Esophagus squamous epithelium (tissue), 5 donors: Measurements from ENCODE around the gene TOMM40L. TPM values are rescaled to one million over a fixed set of nuclear protein-coding genes. Genes with fewer than 3 reads are reported as not detected.
A peak's percentile ranks its signal among the peaks of the same experiment; 100 is the strongest.

Experiments
- DNase-seq: peaks from one replicate; lab custom pipeline; 2025; lab: John Stamatoyannopoulos, UW
- H3K27ac ChIP-seq, 4 donors: fragments of 200-600 bp; sonication (generic); one replicate each; pipeline ENCODE4 v1.5.1; 2016 to 2019; ENCODE audit warnings: mild to moderate bottlenecking in 1 of 4
- H3K27me3 ChIP-seq, 4 donors: fragments of 200-600 bp; sonication (generic); 1 replicate in 3 of 4; 2 replicates in 1 of 4; pipeline versions ENCODE4 v1.5.1 to v1.6.0; 2017 to 2021; ENCODE audit warnings: antibody characterized with exemption in 1 of 4
- H3K36me3 ChIP-seq, 3 donors: fragments of 200-600 bp; sonication (generic); one replicate each; pipeline ENCODE4 v1.5.1; 2016 to 2019
- H3K4me1 ChIP-seq, 3 donors: fragments of 200-600 bp; sonication (generic); one replicate each; pipeline ENCODE4 v1.5.1; 2017 to 2019
- H3K4me3 ChIP-seq, 4 donors: fragments of 200-600 bp; sonication (generic); 1 replicate in 3 of 4; 2 replicates in 1 of 4; pipeline ENCODE4 v1.5.1; 2016 to 2019; ENCODE audit warnings: mild to moderate bottlenecking in 2 of 4, moderate library complexity in 1 of 4
- H3K9me3 ChIP-seq, 3 donors: fragments of 200-600 bp; sonication (generic); one replicate each; pipeline ENCODE4 v1.5.1; 2016 to 2019
- CTCF ChIP-seq, 6 experiments: fragments of 450-650 bp in 4 of 6; fragments of 200-600 bp in 2 of 6; sonication (generic) in 2 of 6; IDR thresholded peaks; one replicate each; pipeline ENCODE4 v1.5.1; 2016 to 2019; ENCODE audit warnings: antibody characterized with exemption in 6 of 6, mild to moderate bottlenecking in 4 of 6, moderate library complexity in 4 of 6
- POLR2A ChIP-seq, 4 donors: fragments of 450-650 bp; IDR thresholded peaks; one replicate each; pipeline ENCODE4 v1.6.1; 2017; ENCODE audit warnings: antibody characterized with exemption in 4 of 4, mild to moderate bottlenecking in 4 of 4, moderate library complexity in 3 of 4
- WGBS, 2 donors: methylation state at CpG; one replicate each; pipeline ENCODE4 v1.1.5; 2018; 5-methylcytosine and 5-hydroxymethylcytosine counted together
- intact Hi-C: fragments of 100-400 bp; cut with DNase I; formaldehyde crosslinking; loops from one replicate; pipeline ENCODE4 v1.15.0; 2022
- total RNA-seq, 4 donors: library from RNA; depleted of rRNA; stranded (reverse); fragments of >200 nt; gene quantifications; one replicate each; pipeline ENCODE4 v1.1.0, GENCODE V29; 2016
- donor health status: DM: yes; HTN: yes; CAD: no.

TOMM40L gene
- total RNA-seq, 4 donors from 2014 or later, result 7.6 to 23.9 (median 10.2) TPM

GRCh38 chr1:161179698-161180097, 46.2 kb upstream of the TOMM40L start:
- DNase-seq, result no peak
- TF ChIP-seq POLR2A (IDR thresholded peaks at IDR 0.05), result no peak
- no peak for TF ChIP-seq CTCF (IDR thresholded peaks at IDR 0.05)
- 55 to 75% methylated on average over 3 of the region's 3 CpGs for WGBS, 2 donors
- peaks cover 12 to 93% (median 38%) of the 10 kb centered on the region in 3 donors for H3K4me1 ChIP-seq
- H3K36me3 ChIP-seq, result peaks cover 0 to 13% (median 0%) of the 10 kb centered on the region in 3 donors
- H3K27me3 ChIP-seq, result no peaks in the 10 kb centered on the region
- H3K4me3 ChIP-seq, result no peak overlapping the region
- peak overlapping the region in 3 of 4 donors; percentile 52 to 94 (median 74) for H3K27ac ChIP-seq
- no peaks in the 10 kb centered on the region for H3K9me3 ChIP-seq
- intact Hi-C loops, result no loop called here

GRCh38 chr1:161180639-161181038, 45.2 kb upstream of the TOMM40L start:
- Histone ChIP-seq H3K4me3 (no peak overlapping the region), H3K4me1 (peaks cover 12 to 93% (median 37%) of the 10 kb centered on the region in 3 donors), H3K9me3 (no peaks in the 10 kb centered on the region), H3K27ac (peak overlapping the region in 1 of 4 donors; percentile 94), H3K27me3 (no peaks in the 10 kb centered on the region), H3K36me3 (peaks cover 0 to 3% (median 0%) of the 10 kb centered on the region in 3 donors)
- DNase-seq, result no peak
- no peak for TF ChIP-seq POLR2A (IDR thresholded peaks at IDR 0.05)
- TF ChIP-seq CTCF (IDR thresholded peaks at IDR 0.05), result peak in 3 of 6 experiments; percentile 16 to 40 (median 20)
- intact Hi-C loops, result no loop called here
- WGBS, 2 donors, result 52 to 58% methylated on average over 1 of the region's 1 CpG

- H3K4me3 ChIP-seq, result no peak overlapping the region
- peaks cover 0 to 95% (median 38%) of the 10 kb centered on the region in 3 donors for H3K4me1 ChIP-seq
- WGBS, 2 donors, result 75 to 80% methylated on average over 1 of the region's 1 CpG
- no peaks in the 10 kb centered on the region for H3K9me3 ChIP-seq
- no peaks in the 10 kb centered on the region for H3K36me3 ChIP-seq
- intact Hi-C loops, result no loop called here
- TF ChIP-seq POLR2A (IDR thresholded peaks at IDR 0.05) (no peak), CTCF (IDR thresholded peaks at IDR 0.05) (no peak)
- peak overlapping the region; percentile 51 to 73 (median 62) for H3K27ac ChIP-seq
- no peak for DNase-seq
- no peaks in the 10 kb centered on the region for H3K27me3 ChIP-seq
Measured at GRCh38 chr1:161182214-161182613, 43.6 kb upstream of the TOMM40L start.

GRCh38 chr1:161185282-161185682, 40.6 kb upstream of the TOMM40L start:
- intact Hi-C loops, result no loop called here
- Histone ChIP-seq H3K27me3 (no peaks in the 10 kb centered on the region), H3K36me3 (no peaks in the 10 kb centered on the region), H3K4me1 (peaks cover 0 to 79% (median 27%) of the 10 kb centered on the region in 3 donors), H3K9me3 (no peaks in the 10 kb centered on the region), H3K27ac (peak overlapping the region; percentile 47 to 86 (median 76)), H3K4me3 (no peak overlapping the region)
- 5 to 7% methylated on average over 3 of the region's 3 CpGs for WGBS, 2 donors
- TF ChIP-seq POLR2A (IDR thresholded peaks at IDR 0.05) (peak in 1 of 4 donors; percentile 25), CTCF (IDR thresholded peaks at IDR 0.05) (no peak)
- DNase-seq, result peak; percentile 32

- intact Hi-C loops, result no loop called here
Measured at GRCh38 chr1:161185732-161186311, 40.0 kb upstream of the TOMM40L start.

More at GRCh38 chr1:161185732-161186311, 40.0 kb upstream of the TOMM40L start:
- DNase-seq, result no peak
- Histone ChIP-seq H3K27ac (peak overlapping the region; percentile 47 to 86 (median 76)), H3K9me3 (no peaks in the 10 kb centered on the region), H3K4me3 (no peak overlapping the region), H3K4me1 (peaks cover 0 to 77% (median 23%) of the 10 kb centered on the region in 3 donors), H3K27me3 (no peaks in the 10 kb centered on the region), H3K36me3 (peaks cover 0 to 2% (median 0%) of the 10 kb centered on the region in 3 donors)
- WGBS, 2 donors, result 24 to 61% methylated on average over 2 of the region's 2 CpGs
- no peak for TF ChIP-seq POLR2A (IDR thresholded peaks at IDR 0.05)
- TF ChIP-seq CTCF (IDR thresholded peaks at IDR 0.05), result no peak
